Stimulated activated CD4-positive, alpha-beta T cell treated with anti-CD3 and anti-CD28 coated beads, Interleukin-15, amount 100 ng/mL, for 1 hour (primary cell): ENCODE measurements around the gene TES.
"Not testable (repeated sequence)": the region's sequence is repeated elsewhere in the genome, so short reads cannot be mapped to it uniquely, and the experiment has no call there.

Experiments used
- DNase-seq, 2 donors: peaks; one replicate each; pipeline ENCODE4 v3.0.0-alpha.2; 2020; ENCODE audit warnings: low read depth in 1 of 2, low spot score in 1 of 2

Gene TES

DNA sequence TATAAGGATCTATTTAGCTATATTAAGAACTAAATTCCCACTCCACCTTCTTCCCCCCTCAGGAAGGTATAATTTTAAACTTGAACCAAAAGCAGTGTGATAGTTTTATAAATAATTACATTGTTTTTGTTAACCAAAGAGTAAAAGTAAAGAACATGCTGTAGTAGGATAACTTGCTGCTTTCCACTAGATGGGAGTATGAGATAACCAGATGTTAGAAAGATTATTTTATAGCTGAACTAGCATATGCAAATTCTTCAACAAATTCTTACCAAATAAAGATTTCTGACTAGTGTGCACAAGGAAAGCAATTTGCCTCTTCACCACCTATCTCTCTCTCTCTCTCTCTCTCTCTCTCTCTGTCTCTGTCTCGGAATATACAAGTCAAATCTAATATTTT, 31.8 kb downstream of the TES start:
- DNase-seq = no peak

GRCh38 chr7:116242759-116243158, 32.4 kb downstream of the TES start:
- DNase-seq = no peak

DNA sequence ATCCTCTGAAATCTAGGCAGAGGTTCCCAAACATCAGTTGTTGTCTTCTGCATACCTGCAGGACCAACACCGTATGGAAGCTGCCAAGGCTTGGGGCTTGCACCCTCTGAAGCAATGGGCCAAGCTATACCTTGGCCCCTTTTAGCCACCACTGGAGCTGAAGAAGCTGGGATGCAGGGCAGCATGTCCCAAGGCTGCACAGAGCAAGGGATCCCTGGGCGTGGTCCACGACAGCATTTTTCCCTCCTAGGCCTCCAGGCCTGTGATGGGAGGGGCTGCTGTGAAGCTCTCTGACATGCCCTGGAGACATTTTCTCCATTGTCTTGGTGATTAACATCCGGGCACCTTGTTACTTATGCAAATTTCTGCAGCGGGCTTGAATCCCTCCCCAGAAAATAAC, 34.5 kb downstream of the TES start:
- not testable (repeated sequence) for DNase-seq

GRCh38 chr7:116246357-116246756, 36.0 kb downstream of the TES start:
- no peak for DNase-seq

DNA sequence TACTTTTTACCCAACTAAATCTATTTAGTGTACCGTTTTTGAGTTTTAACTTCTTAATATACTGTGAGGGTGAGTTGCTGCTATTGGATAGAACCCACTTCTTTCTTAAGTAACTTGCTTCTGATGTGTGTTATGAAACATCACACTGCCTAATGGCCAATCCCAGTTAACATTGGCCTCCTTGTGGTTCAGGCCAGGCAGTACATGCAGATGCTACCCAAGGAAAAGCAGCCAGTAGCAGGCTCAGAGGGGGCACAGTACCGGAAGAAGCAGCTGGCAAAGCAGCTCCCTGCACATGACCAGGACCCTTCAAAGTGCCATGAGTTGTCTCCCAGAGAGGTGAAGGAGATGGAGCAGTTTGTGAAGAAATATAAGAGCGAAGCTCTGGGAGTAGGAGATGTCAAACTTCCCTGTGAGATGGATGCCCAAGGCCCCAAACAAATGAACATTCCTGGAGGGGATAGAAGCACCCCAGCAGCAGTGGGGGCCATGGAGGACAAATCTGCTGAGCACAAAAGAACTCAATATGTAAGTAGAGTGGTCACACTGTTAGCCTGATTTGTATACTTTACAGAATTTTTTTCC, 39.7 kb downstream of the TES start:
- no peak for DNase-seq

DNA sequence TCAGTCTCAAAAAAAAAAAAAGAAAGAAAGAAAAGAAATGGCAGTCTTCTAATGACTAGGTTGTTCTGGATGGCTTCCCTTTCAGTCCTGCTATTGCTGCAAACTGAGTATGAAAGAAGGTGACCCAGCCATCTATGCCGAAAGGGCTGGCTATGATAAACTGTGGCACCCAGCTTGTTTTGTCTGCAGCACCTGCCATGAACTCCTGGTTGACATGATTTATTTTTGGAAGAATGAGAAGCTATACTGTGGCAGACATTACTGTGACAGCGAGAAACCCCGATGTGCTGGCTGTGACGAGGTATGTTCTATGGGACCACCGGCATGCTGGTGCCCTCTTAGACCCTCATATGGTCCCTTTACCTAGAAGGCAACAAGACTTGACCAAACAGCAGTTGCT, 41.3 kb downstream of the TES start:
- DNase-seq = no peak

- no peak for DNase-seq
Observed at GRCh38 chr7:116252249-116252648, 41.9 kb downstream of the TES start.

DNA sequence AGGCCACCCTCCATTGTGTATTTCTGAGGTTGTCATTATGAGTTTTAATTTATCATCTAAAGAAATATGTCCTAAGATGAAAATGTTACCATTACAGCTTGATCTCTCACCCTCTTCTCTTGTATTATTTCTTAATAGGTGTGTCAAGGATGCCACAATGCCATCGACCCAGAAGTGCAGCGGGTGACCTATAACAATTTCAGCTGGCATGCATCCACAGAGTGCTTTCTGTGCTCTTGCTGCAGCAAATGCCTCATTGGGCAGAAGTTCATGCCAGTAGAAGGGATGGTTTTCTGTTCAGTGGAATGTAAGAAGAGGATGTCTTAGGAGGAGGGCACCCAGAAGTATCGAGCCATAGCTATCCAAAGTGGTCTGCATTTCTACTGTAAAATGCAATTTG, 46.8 kb downstream of the TES start:
- no peak for DNase-seq

- DNase-seq = no peak
Observed at GRCh38 chr7:116258734-116259133, 48.4 kb downstream of the TES start.

GRCh38 chr7:116259156-116259870, 49.0 kb downstream of the TES start:
- DNase-seq = no peak

DNA sequence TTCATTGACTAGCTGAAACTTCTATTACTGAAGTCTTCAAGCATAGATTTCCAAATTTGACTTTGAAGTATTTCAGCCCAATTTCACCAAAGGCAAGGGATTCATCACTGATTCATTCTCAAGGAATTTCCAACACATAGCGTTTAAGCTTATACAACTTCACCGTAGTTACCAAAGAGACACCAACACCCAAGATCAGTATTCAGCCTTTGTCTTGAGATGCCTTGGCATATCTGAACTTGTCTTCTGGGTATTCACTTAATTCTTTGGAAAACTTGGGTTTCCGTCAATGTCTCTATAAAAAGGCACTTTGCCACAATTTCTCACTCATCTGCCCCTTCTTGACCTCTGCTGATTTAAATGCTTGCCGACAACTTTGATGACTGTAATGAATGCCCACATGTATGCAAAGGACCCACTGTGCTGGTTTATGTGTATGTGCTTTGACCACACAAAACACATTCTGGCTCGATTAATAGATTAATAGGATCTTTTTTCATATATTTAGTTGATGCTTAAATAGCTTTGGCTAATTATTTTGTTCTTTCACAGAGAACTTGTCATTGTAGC, 49.6 kb downstream of the TES start:
- no peak for DNase-seq

DNA sequence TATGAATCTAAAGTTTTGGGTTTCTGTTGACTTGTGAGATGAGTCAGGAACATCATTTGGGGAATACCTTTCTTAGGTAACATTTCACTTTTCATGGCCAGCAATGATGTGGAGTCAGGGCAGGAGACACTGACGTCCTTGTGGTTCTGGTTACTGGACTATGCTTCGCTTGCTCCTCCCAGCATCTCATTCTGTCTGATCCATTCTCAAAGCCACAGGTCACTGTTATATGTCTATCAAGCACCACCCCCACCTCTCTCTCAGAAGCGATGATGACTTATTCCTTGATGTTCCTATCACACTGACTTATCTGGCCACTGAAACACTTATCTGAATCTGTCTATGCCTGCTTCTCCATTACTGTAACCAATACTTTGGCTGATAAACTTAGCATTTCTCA, 51.6 kb downstream of the TES start:
- no peak for DNase-seq

DNA sequence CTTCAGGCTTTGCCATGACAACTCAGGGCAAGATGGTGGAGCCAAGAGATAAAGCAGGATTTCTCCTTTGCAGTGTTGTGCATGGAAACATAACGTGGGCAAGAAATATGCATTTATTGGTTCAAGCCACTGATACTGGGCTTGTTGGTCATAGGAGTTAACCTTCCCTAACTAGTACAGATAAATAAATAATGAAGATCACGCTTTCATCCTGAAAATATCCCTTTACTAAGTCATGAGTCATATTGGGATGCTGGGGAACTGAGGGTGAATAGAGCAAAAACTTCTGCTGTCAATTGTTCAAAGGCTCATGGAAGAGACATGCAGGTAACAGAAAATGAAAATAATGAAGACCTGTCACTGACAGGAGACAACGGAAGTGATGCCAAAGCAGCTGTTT, 55.5 kb downstream of the TES start:
- no peak for DNase-seq

- no peak for DNase-seq
Observed at GRCh38 chr7:116269466-116269865, 59.1 kb downstream of the TES start.

- DNase-seq = no peak
Observed at GRCh38 chr7:116271161-116271913, 61.0 kb downstream of the TES start.

GRCh38 chr7:116271963-116272886, 61.9 kb downstream of the TES start:
- no peak for DNase-seq

- no peak for DNase-seq
Observed at GRCh38 chr7:116273283-116273917, 63.1 kb downstream of the TES start.

DNA sequence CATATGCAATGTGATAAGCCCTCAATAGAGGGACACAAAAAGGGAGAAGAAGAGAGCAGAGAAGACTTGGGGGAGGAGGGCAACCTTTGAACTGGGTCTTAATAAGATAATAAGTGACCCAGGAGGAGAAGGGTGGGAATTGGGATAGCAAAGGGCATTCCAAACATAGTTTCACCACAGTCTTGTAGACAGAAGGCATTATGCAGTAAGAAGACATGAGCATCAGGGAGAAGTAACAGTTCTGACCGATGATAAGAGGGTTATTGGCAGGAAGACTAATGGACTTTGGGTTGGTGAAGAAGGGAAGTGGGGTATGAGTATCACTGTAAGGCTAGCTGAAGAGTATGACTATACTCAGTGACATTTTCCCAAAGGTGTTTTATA, 63.6 kb downstream of the TES start:
- no peak for DNase-seq

DNA sequence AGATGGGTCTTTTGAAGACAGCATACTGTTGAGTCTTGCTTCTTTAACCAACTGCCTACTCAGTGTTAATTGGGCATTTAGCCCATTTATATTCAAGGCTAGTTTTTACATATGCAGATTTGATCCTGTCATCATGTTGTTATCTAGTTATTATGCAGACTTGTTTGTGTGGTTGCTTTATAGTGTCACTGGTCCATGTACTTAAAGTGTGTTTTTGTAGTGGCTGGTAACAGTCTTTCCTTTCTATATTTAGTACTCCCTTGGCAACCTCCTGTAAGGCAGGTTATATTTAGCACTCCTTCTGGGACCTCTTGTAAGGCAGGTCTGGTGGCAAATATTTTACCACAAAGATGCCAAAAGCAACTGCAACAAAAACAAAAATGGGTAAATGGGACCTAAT, 66.7 kb downstream of the TES start:
- no peak for DNase-seq

DNA sequence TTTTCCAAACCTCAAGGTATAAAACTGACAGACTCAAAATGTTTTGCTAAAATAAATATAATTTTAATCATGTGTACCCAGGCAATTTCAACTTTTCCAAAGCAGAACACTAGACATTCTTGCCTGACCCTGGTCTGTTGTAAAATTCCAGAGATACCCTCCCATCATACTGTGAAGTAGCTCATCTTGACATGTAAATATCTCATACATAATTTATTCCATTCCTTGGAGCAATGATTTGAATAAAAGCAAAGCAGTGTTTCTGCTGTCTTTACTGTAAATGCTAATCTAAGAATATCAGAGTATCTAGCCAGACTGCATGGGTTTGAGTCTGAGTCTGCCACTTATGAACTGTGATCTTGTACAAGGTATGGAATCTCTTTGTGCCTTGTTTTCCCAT, 68.9 kb downstream of the TES start:
- no peak for DNase-seq

- DNase-seq = no peak
Observed at GRCh38 chr7:116280803-116281202, 70.5 kb downstream of the TES start.
